HFF-Myc (cell line): Measurements from ENCODE around the gene ZNF57.
"Not testable (repeated sequence)": the region's sequence is repeated elsewhere in the genome, so short reads cannot be mapped to it uniquely, and the experiment has no call there.

Experiments
- DNase-seq: peaks from one replicate; pipeline ENCODE4 v3.0.0-alpha.2; 2011; ENCODE audit warnings: low read depth; ENCODE audit errors: extremely low read depth
- H3K4me3 ChIP-seq: replicated peaks from 2 replicates; pipeline ENCODE4 v1.5.1; 2011; ENCODE audit warnings: low read depth, mild to moderate bottlenecking, control low read depth, low read length
- CTCF ChIP-seq: IDR thresholded peaks from 2 replicates; pipeline ENCODE4 v1.5.1; 2012; ENCODE audit warnings: mild to moderate bottlenecking, low read depth, low read length, control low read depth; ENCODE audit errors: missing control alignments

Gene ZNF57

GRCh38 chr19:2863816-2864215 lies 36.9 kb upstream of the ZNF57 start:
- no peak for TF ChIP-seq CTCF
- DNase-seq = no peak
- H3K4me3 ChIP-seq = no peak overlapping the region

GRCh38 chr19:2865334-2866100 lies 35.2 kb upstream of the ZNF57 start:
- TF ChIP-seq CTCF = no peak
- DNase-seq = no peak
- no peak overlapping the region for H3K4me3 ChIP-seq

GRCh38 chr19:2866495-2867024 lies 34.2 kb upstream of the ZNF57 start:
- DNase-seq = no peak
- no peak for TF ChIP-seq CTCF
- H3K4me3 ChIP-seq = no peak overlapping the region

- no peak within 1 kb of the TSS for H3K4me3 ChIP-seq
- no peak for TF ChIP-seq CTCF
- no peak for DNase-seq
Observed at GRCh38 chr19:2867025-2867991, 33.4 kb upstream of the ZNF57 start, which contains the start of gene ZNF556. Gene ZNF556 (plus strand): TSS chr19:2867335. CDS start chr19:2867422, 87 bp downstream.

GRCh38 chr19:2869618-2870017 lies 31.1 kb upstream of the ZNF57 start:
- H3K4me3 ChIP-seq = no peak overlapping the region
- TF ChIP-seq CTCF = no peak
- no peak for DNase-seq

GRCh38 chr19:2872175-2872574 lies 28.6 kb upstream of the ZNF57 start:
- DNase-seq, H3K4me3 ChIP-seq: not testable (repeated sequence)
- peak; percentile 30 for TF ChIP-seq CTCF
